HG02798 (cell line): Measurements from ENCODE around the gene HERC4.
"Not testable (repeated sequence)": the region's sequence is repeated elsewhere in the genome, so short reads cannot be mapped to it uniquely, and the experiment has no call there.

Source experiments
- ATAC-seq: cut with Tn5 transposase; IDR thresholded peaks from one replicate; pipeline ENCODE4 v1.9.1; 2021; ENCODE audit warnings: mild to moderate bottlenecking; ENCODE audit not compliant: unreplicated experiment, poor library complexity

The HERC4 gene

DNA sequence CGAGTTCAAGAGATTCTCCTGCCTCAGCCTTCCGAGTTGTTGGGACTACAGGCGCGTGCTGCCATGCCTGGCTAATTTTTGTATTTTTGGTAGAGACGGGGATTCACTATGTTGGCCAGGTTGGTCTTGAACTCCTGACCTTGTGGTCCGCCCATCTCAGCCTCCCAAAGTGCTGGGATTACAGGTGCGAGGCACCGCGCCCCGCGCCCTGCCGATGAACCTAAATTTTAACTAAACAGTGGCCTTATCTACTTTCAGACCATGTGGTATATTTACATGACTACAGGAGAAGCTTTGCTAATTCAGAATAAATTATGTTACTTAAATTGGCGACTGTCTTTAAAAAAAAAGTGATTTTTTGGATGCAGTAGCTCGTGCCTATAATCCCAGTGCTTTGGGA, 181.4 kb downstream of the HERC4 start:
- ATAC-seq, result no peak

DNA sequence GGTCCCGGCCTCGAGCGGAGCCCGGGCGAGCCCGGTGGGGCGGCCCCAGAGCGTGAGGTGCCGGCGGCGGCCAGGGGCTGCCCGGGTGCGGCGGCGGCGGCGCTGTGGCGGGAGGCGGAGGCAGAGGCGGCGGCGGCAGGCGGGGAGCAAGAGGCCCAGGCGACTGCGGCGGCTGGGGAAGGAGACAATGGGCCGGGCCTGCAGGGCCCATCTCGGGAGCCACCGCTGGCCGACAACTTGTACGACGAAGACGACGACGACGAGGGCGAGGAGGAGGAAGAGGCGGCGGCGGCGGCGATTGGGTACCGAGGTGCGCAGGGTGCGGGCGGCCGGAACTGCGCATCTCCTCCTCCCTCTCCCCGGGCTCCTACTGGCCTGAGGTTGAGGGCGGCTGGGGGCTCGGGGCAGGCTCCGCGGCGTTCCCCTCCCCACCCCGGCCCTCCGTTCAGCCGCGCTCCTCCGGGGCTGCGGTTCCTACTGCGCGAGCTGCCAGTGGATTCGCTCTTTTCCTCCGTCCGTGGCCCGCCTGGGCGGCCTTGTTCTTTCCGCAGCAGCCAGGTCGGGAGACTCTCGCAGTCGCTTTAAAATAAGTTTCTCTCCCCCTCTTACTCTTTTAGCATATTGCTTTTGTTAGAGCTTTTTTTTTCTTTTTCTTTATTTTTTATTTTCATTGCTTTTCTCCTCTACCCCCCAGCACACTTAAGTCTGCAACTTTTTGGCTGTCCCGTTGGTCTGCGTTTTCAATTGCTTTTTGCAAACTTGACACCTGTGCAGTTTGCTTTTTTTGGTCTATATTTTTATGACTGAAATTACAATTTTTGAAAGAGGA, 190.0 kb downstream of the HERC4 start:
- peak; percentile 56 for ATAC-seq

DNA sequence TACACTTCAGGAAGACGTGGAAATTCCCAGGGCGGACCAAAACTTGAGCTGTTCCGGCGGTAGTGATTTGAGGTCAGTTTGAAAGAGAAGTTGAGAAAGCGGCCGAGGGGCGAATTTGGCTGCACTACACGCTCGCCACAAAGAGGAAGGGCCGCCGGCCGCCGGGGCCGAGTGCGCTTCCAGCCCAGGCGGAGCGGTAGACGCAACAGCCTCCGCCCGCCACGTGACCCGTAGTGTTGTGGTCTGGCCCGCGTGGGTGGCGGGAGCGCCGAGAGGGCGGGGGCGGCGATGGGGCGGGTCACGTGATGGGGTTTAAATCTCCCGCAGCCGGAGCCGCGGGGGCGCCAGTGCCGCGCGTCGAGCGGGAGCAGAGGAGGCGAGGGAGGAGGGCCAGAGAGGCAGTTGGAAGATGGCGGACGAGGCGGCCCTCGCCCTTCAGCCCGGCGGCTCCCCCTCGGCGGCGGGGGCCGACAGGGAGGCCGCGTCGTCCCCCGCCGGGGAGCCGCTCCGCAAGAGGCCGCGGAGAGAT, 190.7 kb downstream of the HERC4 start, which contains the start of gene SIRT1:
TSS of gene SIRT1 (plus strand) at position 344 of the 529 bp plus-strand sequence. CDS start at position 410, 66 bp downstream.
- ATAC-seq, result peak; percentile 89

DNA sequence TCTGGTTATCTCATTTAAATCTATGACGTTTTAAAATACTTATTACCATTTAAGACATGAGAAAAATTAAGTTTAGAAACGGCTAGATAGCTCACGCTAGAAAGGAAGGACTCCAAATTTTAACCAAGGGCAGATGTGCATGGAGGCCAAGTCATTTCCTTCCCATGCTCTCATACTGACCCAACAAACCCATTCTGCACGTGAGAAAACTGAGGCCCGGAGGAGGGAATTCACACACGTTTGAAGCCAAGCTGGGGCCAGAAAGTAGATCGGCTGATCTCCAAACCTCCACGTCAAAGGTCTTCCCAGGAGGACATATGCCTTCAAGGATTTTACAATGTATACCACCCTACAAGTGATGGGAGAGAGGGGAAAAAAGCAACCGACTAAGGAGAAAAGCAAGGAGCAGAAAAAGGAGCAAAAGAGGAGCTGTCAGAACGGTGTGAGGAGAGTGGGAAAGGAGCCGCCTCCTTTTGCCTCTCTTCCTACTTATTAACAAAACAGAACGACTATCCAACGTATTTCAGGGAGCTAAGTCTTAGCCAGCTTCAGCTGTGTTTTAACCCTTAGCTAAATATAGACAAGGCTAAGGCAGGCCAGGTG, 191.3 kb downstream of the HERC4 start:
- no peak for ATAC-seq

DNA sequence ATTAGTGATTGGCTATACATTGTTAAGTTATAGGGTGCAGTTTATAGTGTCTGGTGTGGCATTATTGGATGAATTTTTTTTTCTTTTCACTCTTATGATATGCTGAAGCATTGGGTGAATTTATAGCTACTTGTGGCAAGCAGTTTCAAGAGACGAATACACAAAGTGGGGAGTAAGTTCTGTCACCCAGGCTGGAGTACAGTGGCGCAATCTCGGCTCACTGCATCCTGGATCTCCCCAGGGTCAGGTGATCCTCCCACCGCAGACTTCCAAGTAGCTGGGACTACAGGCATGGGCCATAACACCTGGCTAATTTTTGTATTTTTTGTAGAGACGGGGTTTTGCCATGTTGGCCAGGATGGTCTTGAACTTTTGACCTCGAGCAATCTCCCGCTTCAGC, 196.9 kb downstream of the HERC4 start:
- ATAC-seq, result no peak

DNA sequence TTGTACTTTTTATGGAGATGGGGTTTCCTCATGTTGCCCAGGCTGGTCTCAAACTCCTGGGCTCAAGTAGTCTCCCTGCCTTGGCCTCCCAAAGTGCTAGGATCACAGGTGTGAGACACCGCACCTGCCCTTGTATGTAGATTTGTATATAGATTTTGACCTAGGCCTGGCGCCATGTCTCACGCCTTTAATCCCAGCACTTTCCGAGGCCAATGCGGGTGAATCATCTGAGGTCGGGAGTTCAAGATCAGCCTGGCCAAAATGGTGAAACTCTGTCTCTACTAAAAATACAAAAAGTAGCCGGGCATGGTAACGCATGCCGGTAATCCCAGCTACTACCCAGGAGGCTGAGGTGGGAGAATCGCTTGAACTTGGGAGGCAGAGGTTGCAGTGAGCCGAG, 197.7 kb downstream of the HERC4 start:
- ATAC-seq, result not testable (repeated sequence)

DNA sequence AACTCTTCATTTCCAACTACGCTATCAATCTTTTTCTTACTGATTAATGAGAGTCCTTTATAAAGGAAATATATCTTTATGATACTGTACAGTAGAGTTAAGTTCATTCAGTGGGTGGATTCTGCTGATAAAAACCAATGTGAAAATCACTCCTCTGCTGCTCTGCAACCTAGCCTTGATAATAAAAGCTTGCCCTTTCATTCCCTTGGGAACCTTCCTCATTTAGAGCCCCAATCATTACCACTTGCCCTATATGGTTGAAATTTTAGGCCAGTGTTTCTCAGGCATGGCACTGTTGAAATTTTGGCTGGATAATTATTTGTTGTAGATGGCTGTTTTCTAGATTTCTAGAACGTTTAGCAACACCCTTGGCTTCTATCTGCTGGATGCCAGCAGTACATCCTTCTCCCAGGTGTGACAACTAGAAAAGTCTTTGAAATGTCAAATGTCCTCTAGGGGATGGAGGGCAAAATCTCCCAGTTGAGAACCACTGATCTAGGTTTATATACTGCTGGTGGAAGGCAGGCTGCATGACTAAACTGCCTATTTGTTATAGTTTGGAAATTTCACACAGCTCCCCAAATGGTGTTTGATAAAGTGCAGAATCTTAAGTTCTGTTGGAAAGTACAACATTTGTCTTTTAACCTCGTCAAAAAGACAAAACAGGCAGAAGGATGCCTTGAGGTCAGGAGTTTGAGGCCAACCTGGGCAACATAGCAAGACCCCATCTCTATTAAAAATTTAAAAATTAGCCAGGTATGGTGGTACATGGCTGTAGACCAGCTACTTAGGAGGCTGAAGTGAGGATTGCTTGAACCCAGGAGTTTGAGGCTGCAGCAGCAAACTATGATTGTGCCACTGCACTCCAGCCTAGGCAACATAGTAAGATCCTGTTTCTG, 199.5 kb downstream of the HERC4 start:
- no peak for ATAC-seq
